Esophagus muscularis mucosa (tissue), 4 donors: ENCODE results near the gene SRPRB.

ENCODE experiments used
- EP300 ChIP-seq: sonication (generic); formaldehyde crosslinking; IDR thresholded peaks from one replicate; pipeline ENCODE4 v1.6.1; 2017; ENCODE audit warnings: antibody characterized with exemption
- POLR2A ChIP-seq: fragments of 450-650 bp; IDR thresholded peaks from one replicate; pipeline ENCODE4 v1.6.1; 2017; ENCODE audit warnings: antibody characterized with exemption, moderate library complexity, mild to moderate bottlenecking, low read depth
- POLR2AphosphoS5 ChIP-seq, 2 donors: sonication (generic); formaldehyde crosslinking; IDR thresholded peaks; one replicate each; pipeline ENCODE4 v1.6.1; 2017; ENCODE audit warnings: antibody characterized with exemption in 2 of 2
- TF ChIP-seq, protein P1 (sequence below), 3 experiments: fragments of 200-600 bp in 2 of 3; fragments of 450-650 bp in 1 of 3; sonication (generic) in 2 of 3; IDR thresholded peaks; one replicate each; pipeline ENCODE4 v1.5.1; 2017 to 2019; ENCODE audit warnings: antibody characterized with exemption in 3 of 3, mild to moderate bottlenecking in 2 of 3, moderate library complexity in 1 of 3

- TF ChIP-seq, protein P1, sequence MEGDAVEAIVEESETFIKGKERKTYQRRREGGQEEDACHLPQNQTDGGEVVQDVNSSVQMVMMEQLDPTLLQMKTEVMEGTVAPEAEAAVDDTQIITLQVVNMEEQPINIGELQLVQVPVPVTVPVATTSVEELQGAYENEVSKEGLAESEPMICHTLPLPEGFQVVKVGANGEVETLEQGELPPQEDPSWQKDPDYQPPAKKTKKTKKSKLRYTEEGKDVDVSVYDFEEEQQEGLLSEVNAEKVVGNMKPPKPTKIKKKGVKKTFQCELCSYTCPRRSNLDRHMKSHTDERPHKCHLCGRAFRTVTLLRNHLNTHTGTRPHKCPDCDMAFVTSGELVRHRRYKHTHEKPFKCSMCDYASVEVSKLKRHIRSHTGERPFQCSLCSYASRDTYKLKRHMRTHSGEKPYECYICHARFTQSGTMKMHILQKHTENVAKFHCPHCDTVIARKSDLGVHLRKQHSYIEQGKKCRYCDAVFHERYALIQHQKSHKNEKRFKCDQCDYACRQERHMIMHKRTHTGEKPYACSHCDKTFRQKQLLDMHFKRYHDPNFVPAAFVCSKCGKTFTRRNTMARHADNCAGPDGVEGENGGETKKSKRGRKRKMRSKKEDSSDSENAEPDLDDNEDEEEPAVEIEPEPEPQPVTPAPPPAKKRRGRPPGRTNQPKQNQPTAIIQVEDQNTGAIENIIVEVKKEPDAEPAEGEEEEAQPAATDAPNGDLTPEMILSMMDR (IDR thresholded peaks at IDR 0.05): no peak
- TF ChIP-seq POLR2AphosphoS5 (IDR thresholded peaks at IDR 0.05) (no peak), POLR2A (no peak), EP300 (no peak)
Measured at GRCh38 chr3:133792171-133792763, 13.3 kb upstream of the SRPRB start.
